HG02678 (cell line): Measurements from ENCODE around the gene BEAN1.
A peak's percentile ranks its signal among the peaks of the same experiment; 100 is the strongest.
"Not testable (repeated sequence)": the region's sequence is repeated elsewhere in the genome, so short reads cannot be mapped to it uniquely, and the experiment has no call there.

Source experiments
- ATAC-seq: cut with Tn5 transposase; IDR thresholded peaks from one replicate; pipeline ENCODE4 v1.9.1; 2021; ENCODE audit warnings: mild to moderate bottlenecking, moderate library complexity; ENCODE audit not compliant: unreplicated experiment

Gene BEAN1

DNA sequence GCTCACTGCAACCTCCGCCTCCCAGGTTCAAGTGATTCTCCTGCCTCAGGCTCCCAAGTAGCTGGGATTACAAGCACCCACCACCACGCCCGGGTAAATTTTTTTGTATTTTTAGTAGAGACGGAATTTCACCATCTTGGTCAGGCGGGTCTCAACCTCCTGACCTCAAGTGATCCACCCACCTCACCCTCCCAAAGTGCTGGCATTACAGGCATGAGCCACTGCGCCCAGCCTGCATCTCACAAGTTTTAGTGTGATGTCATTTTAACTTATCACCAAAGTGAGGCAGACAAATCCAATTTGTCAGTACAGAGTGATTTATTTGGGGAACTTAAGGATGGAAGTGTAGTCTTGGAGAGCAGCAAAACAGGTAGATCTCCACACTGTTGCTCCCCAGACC is 39.5 kb downstream of the BEAN1 start:
- not testable (repeated sequence) for ATAC-seq

DNA sequence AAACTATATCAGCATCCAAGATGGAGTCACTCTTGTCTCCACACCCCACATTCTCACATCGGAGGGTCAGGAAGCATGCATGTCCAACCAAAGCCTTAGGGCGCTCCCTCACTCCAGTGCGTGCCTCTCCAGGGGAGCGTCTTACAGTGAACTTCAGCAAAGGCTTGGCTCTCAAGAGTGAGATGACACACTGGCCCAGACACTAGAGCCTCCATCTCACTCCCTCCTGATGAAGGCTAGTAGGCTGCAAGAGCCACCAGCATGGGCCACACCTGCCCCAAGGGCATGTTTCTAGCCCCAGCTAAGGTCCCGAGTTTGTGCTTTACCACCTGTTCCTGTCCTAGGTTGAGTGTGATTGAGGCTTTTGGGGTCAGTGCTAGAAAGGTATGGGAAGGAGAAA is 40.5 kb downstream of the BEAN1 start:
- ATAC-seq = no peak

DNA sequence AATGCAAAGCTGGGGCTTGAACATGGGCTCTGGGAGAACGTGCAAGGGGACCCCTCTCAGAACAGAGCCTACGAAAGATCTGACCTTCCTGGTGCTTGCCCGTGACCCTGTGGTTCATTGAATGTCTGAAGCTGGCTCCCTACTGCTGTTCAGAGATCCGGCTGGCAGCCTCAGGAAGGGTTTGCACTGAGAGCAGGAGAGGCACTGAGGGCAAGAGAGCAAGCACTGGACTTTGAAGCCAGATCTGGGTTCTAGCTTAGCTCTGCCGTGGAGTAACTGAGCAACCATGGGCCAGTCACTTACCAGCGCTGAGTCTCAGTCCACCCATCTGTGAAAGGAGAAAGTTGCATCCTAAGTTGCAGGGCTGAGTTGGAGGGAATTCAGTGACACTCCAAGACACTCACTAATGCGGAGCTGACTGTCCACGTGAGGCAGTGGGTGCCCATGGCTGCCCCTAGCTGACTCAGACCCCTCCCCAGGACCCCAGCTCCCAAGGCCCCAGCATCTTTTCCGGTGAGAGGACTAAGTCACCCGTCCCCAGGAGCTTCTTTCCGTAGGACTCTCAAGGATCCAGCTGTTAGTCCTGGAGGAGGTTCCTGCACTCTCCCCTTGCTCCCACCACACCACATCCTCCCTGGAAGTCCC is 41.3 kb downstream of the BEAN1 start:
- ATAC-seq = no peak

DNA sequence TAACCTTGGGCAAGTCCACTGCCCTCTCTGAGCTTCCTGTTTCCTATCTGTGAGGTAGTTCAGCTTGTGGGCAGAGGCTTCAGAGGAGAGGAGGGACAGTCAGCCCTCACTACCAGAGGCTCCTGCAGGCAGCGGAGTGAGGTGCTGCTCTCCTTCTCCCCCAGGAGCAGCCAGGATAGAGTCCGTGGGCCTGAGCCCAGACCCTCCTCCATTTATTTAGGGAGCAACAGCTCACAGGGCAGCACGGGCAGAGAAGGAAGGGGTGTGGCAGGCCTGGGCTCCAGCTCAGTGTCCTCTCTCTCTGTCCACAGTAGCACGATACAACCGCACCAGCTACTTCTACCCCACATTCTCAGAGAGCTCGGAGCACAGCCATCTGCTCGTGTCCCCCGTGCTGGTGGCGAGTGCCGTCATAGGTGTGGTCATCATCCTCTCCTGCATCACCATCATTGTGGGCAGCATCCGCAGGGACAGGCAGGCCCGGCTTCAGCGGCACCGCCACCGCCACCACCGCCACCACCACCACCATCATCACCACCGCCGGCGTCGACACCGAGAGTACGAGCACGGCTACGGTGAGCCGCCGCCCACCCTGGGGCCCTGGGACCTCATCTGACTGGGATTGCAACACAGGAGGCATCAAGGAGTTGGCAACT is 42.3 kb downstream of the BEAN1 start:
- no peak for ATAC-seq

DNA sequence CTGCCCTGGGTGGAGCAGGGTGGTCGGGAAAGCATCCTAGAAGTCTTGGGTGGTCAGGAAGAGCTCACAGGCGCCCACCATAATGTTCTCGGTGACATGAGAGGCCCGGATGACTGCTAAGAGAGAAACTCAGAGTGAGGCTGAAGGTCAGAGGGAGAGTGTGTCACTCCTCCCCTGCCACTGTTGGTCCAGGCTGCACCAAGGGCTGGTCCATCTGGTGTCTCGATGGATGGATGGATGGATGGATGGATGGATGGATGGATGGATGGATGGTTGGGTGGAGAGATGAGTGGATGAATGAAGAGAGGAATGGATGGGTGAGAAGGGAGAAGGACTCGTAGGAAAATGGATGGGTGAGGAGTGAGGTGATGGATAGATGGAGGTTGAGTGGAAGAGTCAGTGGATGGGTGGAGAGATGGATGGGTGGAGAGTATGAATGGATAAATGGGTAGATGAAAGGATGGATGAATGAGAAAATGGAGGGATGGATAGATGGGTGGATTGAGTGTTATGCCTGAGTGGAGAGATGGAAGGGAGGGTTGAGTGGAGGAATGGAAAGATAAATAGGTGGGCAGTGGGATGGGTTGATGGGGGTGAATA is 43.0 kb downstream of the BEAN1 start:
- ATAC-seq = no peak

DNA sequence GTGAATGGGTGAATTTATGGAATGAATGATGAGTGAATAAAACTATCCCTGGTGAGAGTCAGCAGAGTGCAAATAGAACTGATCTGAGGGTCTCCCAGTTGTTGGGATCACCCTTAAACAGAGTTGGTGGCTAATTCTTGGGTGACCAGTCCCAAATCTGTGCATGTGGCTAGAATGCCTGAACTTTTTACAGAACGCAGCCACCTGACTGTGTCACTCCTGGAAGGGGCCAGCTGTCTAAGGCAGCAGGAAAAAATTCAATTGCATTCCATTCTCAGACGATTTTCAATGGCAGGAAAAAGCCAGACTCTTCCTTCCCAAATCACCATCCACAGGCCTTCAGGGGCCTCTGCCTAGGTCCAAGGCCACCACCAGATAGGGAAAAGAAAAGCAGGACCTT is 43.5 kb downstream of the BEAN1 start:
- ATAC-seq = no peak

DNA sequence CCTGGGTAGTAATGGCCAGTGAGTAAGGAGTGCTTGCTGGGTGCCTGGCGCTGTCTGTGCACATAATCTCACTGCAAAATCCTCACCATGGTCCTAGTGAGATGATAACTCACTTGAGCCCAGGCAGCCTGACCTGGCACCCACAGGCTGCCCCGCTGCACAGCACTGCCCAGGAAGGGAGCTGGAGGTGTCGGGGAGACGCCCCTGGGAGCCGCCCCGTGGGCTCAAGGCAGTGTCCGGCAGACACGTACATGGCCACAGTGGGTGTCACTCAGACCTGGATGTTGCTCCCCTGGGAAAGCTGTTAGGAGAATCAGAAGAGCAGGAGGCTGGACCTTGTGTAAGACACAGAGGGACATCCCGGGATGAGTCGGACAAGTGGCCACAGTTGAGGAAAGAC is 44.2 kb downstream of the BEAN1 start:
- ATAC-seq = no peak

DNA sequence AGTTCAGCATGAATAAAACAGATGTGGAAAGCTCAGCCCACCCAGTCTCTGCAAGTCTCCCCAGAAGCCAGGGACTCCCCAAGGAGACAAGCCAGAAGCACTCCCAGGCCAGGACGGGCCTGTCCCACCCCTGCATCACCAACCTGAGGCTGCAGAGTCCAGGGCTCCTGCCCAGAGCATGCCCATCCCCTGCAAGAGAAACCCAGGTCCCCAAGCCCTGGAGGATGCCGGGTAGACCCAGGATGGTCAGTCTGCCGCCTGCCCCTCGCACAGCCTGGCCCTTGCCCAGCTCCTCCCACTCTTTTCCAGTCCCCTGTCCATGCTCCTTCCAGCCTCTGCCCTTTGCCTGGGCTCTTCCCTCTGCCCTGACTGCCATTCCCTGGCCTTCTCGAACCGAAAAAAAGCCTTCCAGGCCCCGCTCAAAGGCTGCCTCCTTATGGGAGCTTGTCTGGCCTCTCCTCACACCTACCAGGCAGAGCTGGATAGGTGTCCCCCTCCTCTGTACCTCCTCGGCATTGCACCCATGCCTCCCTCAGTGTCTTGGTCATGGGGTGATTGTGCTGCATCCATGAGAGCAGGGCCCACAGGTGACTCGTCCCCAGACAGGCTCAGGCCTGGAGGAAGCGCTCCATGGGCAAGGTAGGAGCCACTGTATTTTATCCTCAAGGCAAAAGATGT is 44.8 kb downstream of the BEAN1 start:
- ATAC-seq = no peak

DNA sequence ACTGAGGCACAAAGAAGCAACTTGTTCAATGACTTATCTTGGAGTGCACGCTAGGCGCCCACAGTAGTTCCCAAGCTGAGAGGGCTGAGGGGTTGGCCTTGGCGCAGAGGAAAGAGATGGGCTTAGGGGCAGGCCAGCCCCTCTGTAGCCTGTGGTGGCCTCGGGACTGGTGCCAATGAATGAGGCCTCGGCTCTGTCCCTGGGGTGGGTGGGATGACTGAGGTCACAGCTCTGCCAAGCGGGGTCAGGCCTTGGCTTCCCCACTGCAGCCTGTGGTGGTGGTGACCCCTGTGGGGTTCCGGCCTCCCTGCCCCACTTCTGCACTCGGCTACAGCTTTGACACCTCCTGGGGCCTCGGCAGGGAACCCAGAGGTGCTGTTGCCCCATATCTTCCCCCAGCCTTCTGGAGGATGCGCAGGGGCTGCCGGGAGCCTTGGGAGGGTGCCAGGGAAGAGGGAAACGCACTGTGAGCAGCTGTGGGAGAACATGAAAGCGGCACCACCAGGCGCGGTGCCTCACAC is 46.0 kb downstream of the BEAN1 start:
- ATAC-seq = no peak

DNA sequence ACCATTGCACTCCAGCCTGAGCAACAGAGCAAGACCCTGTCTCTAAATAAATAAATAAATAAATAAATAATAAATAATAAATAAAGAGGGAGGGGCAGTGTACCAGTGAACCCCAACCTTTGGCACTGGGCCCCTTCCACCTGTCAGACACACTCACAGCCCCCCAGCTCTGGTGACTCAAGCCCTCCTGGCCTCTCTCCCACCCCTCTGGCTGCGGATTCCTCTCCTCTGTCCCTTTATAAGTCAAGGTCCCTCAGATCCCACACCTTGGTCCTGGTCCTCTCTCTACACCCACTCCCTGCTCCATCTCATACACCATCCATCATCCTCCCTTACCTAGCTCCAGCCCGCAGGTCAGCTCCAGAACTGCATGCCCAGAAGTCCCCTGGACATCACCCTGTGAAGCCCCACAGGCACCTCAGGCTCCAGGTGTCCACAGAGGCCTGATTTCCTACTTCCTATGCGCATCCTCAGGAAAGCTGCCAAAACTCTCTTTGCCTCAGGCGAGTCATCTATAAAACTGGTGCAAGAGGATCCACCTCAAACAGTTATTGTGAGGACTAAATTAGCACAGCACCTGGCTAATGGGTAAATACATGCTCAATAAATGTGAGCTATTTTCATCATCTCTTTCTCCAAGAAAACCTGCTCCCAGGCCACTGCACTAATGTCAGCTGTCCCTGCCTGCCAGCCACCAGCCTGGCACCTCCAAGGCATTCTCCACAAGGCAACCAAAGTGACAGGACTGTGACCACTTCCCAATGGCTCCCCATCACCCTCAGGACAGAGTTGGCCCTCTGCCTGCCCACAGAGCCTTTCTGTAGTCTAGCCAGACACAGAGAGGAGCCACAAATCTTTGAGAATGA is 46.8 kb downstream of the BEAN1 start:
- no peak for ATAC-seq

DNA sequence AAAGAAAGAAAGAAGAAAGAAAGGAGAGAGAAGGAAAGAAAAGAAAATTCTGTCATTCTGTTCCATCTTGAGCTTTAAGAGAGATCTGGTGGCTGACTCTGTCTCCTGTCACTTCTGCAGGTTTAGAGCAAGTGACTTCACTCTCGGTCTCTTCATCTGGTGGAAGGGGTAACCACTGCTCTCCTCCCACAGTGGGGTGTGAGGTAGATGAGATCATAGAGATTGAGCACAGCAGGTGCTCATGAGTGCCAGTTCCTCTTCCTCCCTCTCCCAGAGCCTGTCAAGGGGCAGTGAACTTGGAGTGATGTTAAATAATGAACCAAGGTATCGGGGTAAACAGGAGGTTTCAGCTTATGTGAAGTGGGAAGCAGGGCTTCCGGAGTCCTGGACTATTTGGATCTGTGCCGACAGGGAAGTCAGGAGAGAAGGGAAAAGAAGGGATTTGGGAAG is 47.7 kb downstream of the BEAN1 start:
- ATAC-seq = peak; percentile 91

DNA sequence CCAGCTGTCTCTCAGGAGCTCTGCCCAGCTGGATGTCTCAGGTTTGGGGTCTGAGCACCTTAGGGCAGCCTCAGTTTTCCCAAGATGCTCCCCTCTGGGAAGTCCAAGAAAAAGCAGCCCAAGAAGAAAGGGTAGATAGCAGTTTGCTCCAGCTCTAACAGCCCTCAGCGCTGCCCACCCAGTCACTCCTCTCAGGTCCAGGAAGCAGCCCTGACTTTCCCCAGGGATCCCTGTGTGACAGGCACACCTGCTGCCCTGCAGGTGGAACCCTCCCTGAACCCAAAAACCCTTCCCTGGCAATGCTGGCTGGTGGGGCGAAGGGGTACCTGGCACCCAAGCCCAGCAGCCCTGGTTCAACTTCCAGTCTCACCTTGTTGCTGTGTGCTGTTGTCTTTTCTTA is 48.1 kb downstream of the BEAN1 start:
- no peak for ATAC-seq

DNA sequence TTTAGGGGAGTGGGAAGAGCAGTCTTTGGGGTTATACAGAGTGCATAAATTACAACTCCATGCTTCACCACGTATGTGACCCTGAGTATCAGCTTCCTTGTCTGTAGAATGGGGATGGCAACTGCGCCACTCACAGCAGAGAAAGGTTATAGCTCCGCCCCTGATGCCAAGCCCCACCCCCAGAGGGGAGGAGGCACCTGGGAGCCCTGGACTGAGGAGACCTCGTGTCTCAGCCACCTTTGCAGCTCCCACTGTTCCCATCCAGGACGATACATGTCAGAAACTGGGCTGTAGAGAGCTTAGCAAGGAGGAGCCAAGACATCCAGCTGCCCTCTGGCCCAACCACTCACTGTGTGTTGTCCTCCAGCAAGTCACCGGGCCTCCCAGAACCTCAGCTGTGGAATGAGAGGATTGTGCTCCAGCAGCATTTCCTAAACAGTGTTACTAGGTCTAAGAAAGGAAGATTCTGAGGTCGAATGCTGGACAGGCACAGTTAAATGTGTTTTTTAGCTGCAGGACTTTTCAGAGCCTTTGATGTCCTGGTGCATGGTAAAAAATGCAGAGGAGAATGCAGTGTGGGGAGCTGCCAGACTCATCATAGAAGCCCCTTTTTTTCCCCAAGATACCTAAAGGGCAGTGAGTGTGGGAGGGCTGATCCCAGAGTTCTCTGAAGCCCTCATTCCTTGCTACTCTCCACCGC is 49.4 kb downstream of the BEAN1 start:
- ATAC-seq = no peak

DNA sequence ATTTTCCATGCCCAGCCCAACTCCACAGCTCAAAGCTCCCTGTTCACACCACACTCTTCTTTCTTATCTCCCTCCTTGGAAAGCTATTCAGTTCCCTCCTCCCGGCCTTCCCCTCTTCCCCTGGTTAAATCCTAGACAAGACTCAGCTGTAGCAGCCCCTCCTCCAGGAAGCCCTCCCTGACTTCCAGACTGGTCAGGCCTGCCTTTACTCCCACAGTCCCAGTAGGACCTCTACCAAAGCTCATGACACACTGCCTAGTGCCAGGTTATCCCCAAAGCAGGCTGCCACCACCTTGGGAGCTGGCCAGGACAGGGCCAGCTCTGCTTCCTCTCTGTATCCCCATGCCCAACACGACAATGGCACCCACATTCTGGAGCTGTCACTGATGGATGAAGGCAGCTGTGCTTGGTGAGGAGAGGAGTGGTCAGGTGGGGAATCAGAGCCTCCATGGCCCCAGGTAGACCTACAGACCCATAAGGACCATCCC is 50.0 kb downstream of the BEAN1 start:
- no peak for ATAC-seq

DNA sequence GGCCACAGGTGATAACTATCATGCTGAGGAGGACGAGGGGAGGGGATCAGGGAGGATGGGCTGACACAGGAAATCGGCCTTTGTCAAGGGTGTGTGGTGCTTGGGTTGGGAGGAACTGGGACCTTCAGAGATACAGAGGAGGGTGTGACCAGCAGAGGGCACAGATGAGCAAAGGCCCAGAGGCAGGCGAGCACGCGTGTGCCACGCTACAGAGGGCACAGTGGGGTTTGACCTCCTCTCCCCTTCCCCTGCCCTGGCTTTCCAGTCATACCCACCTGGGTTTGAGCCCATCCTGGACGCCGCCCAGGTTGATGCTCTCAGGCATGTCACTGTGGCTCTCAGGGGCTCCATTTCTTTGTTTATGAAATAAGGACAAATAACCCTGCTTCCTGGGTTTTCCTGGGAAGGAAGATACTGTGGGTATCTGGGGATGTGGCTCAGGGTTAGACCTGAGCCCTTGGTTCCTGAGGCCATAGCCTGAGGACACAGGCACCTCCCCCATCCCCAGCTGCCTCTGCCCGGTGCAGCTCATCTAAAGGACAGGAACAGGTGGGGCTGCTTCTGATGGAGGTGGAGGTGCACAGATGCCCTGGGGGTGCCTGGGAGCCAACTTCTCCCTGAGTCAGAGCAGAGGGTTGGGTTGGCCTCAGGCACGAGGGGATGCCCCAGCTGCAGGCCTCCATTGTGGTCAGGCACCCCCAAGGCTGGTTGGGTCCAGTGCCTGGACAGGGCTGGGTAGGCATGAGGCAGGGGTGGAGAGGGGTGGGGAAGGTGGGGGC is 51.8 kb downstream of the BEAN1 start:
- peak; percentile 57 for ATAC-seq

DNA sequence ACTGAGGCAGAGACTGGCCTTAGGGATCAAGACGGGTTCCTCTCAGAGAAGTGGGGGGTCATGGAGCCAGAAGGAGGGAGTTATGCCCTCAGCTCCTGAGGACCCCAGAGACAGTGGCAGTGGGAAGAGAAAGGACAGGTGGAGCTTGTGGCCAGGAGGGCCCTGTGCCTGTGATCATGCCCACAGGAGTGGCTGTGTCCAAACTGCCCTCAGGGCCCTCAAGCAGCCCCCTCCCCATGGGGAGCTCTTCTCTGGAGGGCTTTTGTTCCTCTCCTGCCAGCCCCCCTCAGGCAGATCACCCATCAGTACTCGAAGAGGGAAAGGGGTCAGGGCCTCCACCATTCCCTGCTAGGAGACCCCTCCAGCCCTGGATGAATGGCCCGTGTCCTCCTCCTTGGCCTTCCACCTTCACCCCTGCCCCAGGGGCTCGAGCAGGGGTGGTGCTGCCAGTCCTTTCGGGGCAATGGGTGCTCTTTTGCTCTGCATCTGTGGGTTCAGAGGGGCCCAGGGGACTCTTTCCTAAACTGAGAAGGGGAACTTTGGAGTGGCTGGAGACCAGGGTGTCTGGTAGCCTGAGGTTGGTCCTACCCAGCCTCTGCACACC is 52.7 kb downstream of the BEAN1 start:
- no peak for ATAC-seq

DNA sequence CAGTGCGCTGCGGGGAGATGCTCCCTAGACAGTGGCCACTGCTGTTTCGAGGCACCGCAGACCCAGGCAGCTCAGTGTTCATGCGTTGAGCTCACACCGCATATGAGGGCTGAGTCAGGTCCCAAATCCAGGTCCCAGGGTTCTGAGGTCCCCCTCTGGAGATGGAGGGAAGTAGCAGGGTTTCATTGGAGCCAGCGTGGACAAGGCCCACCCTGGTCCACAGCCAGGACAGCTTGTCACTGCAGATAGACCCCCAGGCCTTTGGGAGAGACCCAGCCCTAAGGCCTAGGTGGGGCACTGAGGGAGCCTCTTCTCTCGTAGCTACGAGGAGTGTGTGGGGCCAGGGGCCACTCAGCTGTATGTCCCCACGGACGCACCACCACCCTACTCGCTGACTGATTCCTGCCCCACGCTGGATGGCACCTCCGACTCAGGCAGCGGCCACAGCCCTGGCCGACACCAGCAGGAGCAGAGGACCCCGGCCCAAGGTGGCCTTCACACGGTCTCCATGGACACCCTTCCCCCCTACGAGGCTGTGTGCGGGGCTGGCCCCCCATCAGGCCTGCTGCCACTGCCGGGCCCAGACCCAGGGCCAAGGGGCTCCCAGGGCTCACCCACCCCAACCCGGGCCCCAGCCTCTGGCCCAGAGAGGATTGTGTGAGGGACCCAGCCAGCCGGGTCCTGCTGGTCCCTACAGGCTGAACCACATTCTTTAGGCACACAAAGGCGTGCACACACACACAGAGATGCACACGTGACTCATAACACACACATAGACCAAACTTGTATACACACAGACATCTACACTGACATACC is 53.4 kb downstream of the BEAN1 start:
- ATAC-seq = no peak
